HL-60/S4 (cell line): ENCODE data around the gene XXYLT1.
"Not testable (repeated sequence)": the region's sequence is repeated elsewhere in the genome, so short reads cannot be mapped to it uniquely, and the experiment has no call there.

Experiments
- in situ Hi-C: fragments of 300-500 bp; cut with MboI; formaldehyde crosslinking; loops from 2 replicates; pipeline ENCODE4 v1.14.3; 2022; ENCODE audit warnings: low sequenced_read_pairs

Gene XXYLT1

GRCh38 chr3:195087840-195088601, 182.9 kb downstream of the XXYLT1 start:
- in situ Hi-C loops: not testable (repeated sequence)

- in situ Hi-C loops: no loop called here
Observed at GRCh38 chr3:195087328-195087727, 183.6 kb downstream of the XXYLT1 start.

GRCh38 chr3:195086885-195087284, 184.1 kb downstream of the XXYLT1 start:
- in situ Hi-C loops: no loop called here

GRCh38 chr3:195086341-195086740, 184.6 kb downstream of the XXYLT1 start:
- in situ Hi-C loops: no loop called here

- in situ Hi-C loops: no loop called here
Observed at GRCh38 chr3:195085356-195086130, 185.4 kb downstream of the XXYLT1 start.

DNA sequence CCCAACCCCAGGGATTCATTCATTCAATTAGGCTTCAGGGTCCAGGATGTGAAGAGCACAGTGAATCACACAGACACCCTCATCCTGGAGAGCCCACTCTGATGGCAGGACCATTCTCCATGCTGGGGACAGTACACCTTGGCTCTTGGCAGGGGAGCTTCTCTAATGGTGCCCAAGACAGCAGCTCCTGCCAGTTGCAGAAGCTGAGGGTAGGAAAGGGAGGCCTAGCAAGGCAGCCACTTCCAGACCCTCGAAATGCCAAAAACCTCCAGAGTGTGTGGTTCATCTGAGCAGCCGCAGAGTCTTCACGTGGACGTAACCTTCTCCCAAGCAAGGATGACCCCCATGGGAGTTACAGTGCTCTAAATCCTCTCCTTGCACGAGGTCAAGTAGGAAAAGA, 186.2 kb downstream of the XXYLT1 start:
- in situ Hi-C loops: no loop called here

DNA sequence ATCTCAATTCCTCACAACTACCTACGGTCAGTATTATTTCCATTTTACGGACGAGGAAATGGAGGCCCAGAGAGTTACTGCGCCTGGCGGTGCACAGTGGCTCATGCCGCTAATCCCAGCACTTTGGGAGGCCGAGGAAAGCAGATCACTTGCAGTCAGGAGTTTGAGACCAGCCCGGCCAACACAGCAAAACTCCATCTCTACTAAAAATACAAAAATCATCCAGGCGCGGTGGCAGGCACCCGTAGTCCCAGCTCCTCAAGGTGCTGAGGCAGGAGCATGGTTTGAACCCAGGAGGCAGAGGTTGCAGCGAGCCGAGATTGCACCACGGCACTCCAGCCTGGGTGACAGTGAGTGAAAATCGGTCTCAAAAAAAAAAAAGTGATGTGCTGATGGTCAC, 187.3 kb downstream of the XXYLT1 start:
- in situ Hi-C loops: no loop called here

GRCh38 chr3:195082811-195083210, 188.1 kb downstream of the XXYLT1 start:
- in situ Hi-C loops: no loop called here

GRCh38 chr3:195081242-195081963, 189.6 kb downstream of the XXYLT1 start:
- in situ Hi-C loops: no loop called here

- in situ Hi-C loops: no loop called here
Observed at GRCh38 chr3:195080571-195081151, 190.3 kb downstream of the XXYLT1 start.

DNA sequence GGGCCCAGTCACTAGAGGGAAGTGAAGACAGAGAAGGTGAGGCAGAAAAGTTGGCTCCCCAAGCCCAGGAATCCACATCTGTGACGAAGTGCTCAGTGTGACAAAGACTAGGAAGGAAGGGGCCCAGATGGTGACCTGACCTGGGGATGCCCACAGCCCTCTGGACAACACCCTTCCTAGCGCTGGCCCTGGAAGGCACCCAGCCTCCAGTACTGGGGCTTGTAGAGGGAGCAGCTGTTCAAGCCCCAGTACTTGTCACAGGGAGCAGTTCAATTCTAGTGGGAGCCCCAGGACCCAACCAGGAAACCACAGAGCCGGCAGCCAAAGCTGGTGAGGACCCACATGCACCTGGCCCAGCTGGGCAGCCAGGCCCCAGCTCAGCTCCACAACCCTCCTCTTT, 190.8 kb downstream of the XXYLT1 start:
- in situ Hi-C loops: no loop called here

GRCh38 chr3:195079636-195080035, 191.3 kb downstream of the XXYLT1 start:
- in situ Hi-C loops: no loop called here

DNA sequence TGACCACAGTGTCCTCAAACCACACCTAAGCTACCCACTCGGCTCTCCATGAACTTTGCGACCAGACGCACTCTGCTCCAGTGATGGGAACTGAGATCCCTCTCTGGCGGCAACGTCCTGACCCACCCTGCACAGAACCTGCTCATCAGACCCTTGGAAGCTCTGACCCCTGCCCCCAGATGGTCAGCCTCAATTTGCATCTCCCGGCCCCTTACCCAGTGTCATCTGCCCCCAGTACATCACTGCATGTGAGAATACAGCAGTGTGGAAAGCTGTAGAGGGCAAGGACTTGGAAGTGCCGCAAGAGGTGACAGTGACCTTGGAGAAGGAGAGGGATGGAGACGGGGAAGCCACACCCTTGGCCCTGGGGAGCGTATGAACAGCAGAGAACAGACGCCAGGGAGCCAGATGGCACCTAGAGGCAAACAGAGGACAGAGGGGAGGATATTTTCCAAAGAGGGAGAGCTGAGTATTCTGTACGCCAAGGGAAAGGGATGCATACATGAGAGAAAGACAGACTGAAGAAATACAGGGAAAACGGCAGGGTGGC, 192.0 kb downstream of the XXYLT1 start:
- in situ Hi-C loops: no loop called here

DNA sequence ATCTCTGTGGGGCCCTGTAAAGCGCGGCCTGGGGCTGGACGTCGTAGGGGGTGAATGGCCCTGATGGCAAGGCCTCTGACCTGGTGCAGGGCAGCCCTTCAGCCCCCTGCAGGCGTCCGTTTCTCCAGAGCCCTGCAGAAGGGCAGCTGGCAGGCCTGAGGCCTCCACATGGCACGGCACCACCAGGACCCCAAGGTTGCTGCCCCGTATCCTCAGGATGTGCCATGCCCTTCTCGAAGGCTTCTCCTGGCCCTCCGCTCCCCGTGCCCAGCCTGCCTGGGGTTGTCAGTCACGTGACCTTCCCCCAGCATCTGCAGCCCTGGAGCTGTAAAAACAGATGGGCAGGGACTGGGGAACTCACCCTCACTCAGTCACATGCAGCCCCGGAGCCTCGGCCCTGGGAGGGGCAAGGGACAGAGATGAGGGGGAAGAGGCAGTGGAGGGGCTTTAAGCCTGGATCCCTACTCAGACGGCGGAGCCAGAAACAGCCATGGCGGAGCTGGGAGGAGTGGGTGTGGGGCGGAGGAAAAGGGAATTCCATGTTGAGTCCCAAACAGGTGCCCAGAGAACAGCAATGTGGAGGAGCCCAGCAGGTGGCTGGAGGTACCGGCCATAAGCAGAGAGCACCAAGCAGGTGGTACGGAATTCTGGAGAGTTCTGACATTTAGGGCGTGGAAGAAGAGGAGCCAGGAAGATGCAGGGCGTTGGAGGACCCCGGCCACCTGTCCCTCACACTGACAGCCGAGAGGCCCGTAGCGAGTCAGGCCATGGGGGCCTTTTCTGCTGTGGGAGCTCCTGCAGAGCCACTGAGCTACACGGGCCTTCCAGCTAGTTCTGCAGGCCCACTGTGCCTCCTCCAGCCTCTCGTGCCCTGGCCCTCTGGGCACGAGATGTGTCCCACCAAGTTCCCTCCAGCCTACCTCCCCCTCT, 193.1 kb downstream of the XXYLT1 start:
- in situ Hi-C loops: no loop called here

DNA sequence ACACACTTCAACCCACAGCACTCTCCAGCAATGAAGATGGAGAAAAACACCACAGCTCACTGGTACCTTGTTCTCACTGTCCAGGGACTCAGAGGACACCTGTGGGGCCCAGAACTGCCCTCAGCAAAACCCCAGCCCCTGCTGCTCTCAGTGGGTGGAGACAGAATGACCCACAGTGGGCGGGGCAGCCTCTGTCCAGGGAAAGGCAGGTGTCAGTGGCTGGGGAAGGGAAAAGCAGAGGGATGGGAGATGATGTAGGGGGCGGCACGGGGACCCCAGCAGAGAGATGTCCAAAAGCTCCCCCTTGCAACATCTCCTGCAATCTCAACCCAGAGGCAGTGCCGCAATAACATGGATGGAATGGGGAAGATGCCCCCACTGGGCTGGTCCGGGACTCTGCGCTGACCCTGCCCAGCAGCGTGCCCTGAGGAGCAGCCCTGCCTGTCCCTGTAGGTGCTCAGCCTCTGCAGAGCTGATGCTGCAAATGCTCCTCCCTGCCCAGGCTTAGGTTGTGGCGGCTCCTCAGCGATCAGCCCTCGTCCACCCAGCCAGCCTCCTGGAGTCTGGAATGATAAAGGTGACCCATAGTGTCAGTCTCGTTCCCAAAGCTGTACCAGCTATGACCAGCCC, 193.9 kb downstream of the XXYLT1 start:
- in situ Hi-C loops: no loop called here

DNA sequence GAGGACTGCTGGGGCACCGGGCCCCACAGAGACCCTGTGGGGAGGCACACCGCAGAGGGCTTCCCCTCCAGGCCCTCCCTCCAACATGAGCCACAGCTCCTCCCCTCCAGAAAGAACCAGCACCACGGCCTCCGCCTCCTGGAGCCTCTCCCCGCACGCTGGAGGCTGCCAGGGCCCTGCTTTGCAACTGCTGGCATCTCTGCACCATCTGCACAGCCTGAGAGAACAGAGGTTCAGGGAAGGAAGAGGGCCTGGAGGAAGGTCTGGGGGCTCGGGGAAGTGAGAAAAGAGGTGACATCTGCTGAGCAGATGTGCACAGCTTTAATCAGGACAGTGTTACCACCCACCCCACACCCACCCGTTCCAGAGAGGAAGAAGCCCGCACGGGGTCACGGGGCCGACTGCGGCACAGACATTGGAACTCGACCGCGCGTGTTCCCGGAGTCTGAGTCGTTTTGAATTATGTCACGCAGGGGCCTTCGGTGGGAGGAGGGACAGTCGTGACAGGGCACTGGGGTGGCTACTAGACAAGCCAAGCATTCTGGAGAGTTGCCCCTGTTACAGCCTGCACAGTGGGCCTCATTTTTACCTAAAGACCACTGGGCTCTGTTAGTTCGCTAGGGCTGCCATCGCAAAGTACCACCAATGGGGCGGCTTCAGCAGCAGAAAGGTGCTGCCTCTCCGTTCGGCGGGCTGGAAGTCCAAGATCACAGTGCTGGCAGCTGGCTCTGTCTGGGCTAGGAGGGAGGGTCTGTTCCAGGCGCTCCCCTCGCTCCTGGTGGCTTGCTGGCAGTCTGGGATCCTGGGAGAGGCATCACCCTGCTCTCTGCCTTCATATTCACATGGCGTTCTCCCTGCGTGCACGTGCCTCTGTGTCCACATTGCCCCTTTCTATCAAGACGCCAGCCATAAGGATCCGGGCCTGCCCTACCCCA, 194.8 kb downstream of the XXYLT1 start:
- in situ Hi-C loops: no loop called here

- in situ Hi-C loops: no loop called here
Observed at GRCh38 chr3:195075199-195075940, 195.6 kb downstream of the XXYLT1 start.
